Mesenchymal stem cell (in vitro differentiated cells and primary cell): ENCODE results near the gene USP11.

Experiments used
- DNase-seq: peaks from one replicate; pipeline ENCODE4 v3.0.0-alpha.2; 2013
- H2AFZ ChIP-seq: one replicate; pipeline ENCODE4 v1.6.1; 2013; ENCODE audit warnings: low read depth, mild to moderate bottlenecking, control low read depth, inconsistent platforms, low read length, moderate library complexity
- H2AK5ac ChIP-seq: 2 replicates; pipeline ENCODE4 v1.6.1; 2013; ENCODE audit warnings: low read length, moderate library complexity, mild to moderate bottlenecking, inconsistent platforms; ENCODE audit not compliant: severe bottlenecking
- H2BK120ac ChIP-seq: one replicate; pipeline ENCODE4 v1.6.1; 2013; ENCODE audit warnings: low read depth, mild to moderate bottlenecking, inconsistent platforms, low read length, moderate library complexity
- H2BK12ac ChIP-seq, 2 experiments: one replicate each; pipeline ENCODE4 v1.6.1; 2013; ENCODE audit warnings: inconsistent platforms in 2 of 2, low read length in 2 of 2, mild to moderate bottlenecking in 2 of 2, moderate library complexity in 2 of 2, control low read depth in 1 of 2
- H2BK15ac ChIP-seq: one replicate; pipeline ENCODE4 v1.6.1; 2013; ENCODE audit warnings: mild to moderate bottlenecking, low read depth, inconsistent platforms; ENCODE audit not compliant: poor library complexity, severe bottlenecking
- H2BK5ac ChIP-seq: 2 replicates; pipeline ENCODE4 v1.6.1; 2013; ENCODE audit warnings: low read depth, mild to moderate bottlenecking, low read length, control low read depth, inconsistent platforms; ENCODE audit not compliant: poor library complexity, severe bottlenecking
- H3K14ac ChIP-seq, 2 experiments: one replicate each; pipeline ENCODE4 v1.6.1; 2013; ENCODE audit warnings: inconsistent platforms in 2 of 2, low read length in 2 of 2, control low read depth in 1 of 2, mild to moderate bottlenecking in 1 of 2, moderate library complexity in 1 of 2
- H3K18ac ChIP-seq, 2 experiments: one replicate each; pipeline ENCODE4 v1.6.1; 2013; ENCODE audit warnings: inconsistent platforms in 2 of 2, low read length in 2 of 2, control low read depth in 1 of 2, low read depth in 1 of 2, mild to moderate bottlenecking in 1 of 2
- H3K23ac ChIP-seq, 2 experiments: one replicate each; pipeline ENCODE4 v1.6.1; 2013; ENCODE audit warnings: inconsistent platforms in 2 of 2, low read length in 2 of 2, mild to moderate bottlenecking in 2 of 2, moderate library complexity in 2 of 2, control low read depth in 1 of 2
- H3K27ac ChIP-seq: 2 replicates; pipeline ENCODE4 v1.5.1; 2013; ENCODE audit warnings: mild to moderate bottlenecking, moderate library complexity, low read length, control low read depth, inconsistent platforms; ENCODE audit not compliant: poor library complexity, severe bottlenecking
- H3K27me3 ChIP-seq, 2 experiments: 2 replicates each; pipeline versions ENCODE4 v1.6.1 to v1.7.0; 2013; ENCODE audit warnings: low read length in 2 of 2, mild to moderate bottlenecking in 2 of 2, moderate library complexity in 2 of 2, control low read depth in 1 of 2, inconsistent platforms in 1 of 2; ENCODE audit not compliant: control insufficient read depth in 1 of 2, insufficient read depth in 1 of 2
- H3K36me3 ChIP-seq, 2 experiments: 2 replicates each; pipeline versions ENCODE4 v1.6.1 to v1.7.0; 2013; ENCODE audit warnings: low read length in 2 of 2, control low read depth in 1 of 2, inconsistent platforms in 1 of 2, low read depth in 1 of 2, mild to moderate bottlenecking in 1 of 2; ENCODE audit not compliant: insufficient read depth in 2 of 2, control insufficient read depth in 1 of 2
- H3K4ac ChIP-seq, 2 experiments: one replicate each; pipeline ENCODE4 v1.6.1; 2013; ENCODE audit warnings: inconsistent platforms in 2 of 2, low read length in 2 of 2, mild to moderate bottlenecking in 2 of 2, moderate library complexity in 2 of 2, control low read depth in 1 of 2, low read depth in 1 of 2
- H3K4me1 ChIP-seq: 2 replicates; pipeline ENCODE4 v1.6.1; 2013; ENCODE audit warnings: low read depth, low read length, control low read depth; ENCODE audit not compliant: control insufficient read depth, insufficient read depth
- H3K4me2 ChIP-seq: 2 replicates; pipeline ENCODE4 v1.6.1; 2013; ENCODE audit warnings: low read length, mild to moderate bottlenecking, inconsistent platforms; ENCODE audit not compliant: poor library complexity, severe bottlenecking
- H3K4me3 ChIP-seq, 2 experiments: 2 replicates each; pipeline versions ENCODE4 v1.5.1 to v1.7.0; 2013; ENCODE audit warnings: low read length in 2 of 2, mild to moderate bottlenecking in 2 of 2, control low read depth in 1 of 2, low read depth in 1 of 2; ENCODE audit not compliant: insufficient read depth in 1 of 2
- H3K79me1 ChIP-seq: replicated peaks from 2 replicates; pipeline ENCODE4 v1.6.1; 2013; ENCODE audit warnings: mild to moderate bottlenecking, control low read depth, low read length, inconsistent platforms; ENCODE audit not compliant: poor library complexity, severe bottlenecking
- H3K9ac ChIP-seq: 2 replicates; pipeline ENCODE4 v1.7.0; 2013; ENCODE audit warnings: mild to moderate bottlenecking, low read length, moderate library complexity
- H3K9me3 ChIP-seq: 2 replicates; pipeline ENCODE4 v1.7.0; 2013; ENCODE audit warnings: mild to moderate bottlenecking, low read length; ENCODE audit not compliant: control insufficient read depth
- H4K8ac ChIP-seq: one replicate; pipeline ENCODE4 v1.6.1; 2013; ENCODE audit warnings: inconsistent platforms, mild to moderate bottlenecking, low read length, moderate library complexity
- H4K91ac ChIP-seq: one replicate; pipeline ENCODE4 v1.6.1; 2013; ENCODE audit warnings: mild to moderate bottlenecking, low read length, inconsistent platforms
- WGBS: methylation state at CpG from one replicate; pipeline ENCODE4 v1.1.7; 2013; ENCODE audit warnings: mixed read lengths; 5-methylcytosine and 5-hydroxymethylcytosine counted together

Gene USP11

DNA sequence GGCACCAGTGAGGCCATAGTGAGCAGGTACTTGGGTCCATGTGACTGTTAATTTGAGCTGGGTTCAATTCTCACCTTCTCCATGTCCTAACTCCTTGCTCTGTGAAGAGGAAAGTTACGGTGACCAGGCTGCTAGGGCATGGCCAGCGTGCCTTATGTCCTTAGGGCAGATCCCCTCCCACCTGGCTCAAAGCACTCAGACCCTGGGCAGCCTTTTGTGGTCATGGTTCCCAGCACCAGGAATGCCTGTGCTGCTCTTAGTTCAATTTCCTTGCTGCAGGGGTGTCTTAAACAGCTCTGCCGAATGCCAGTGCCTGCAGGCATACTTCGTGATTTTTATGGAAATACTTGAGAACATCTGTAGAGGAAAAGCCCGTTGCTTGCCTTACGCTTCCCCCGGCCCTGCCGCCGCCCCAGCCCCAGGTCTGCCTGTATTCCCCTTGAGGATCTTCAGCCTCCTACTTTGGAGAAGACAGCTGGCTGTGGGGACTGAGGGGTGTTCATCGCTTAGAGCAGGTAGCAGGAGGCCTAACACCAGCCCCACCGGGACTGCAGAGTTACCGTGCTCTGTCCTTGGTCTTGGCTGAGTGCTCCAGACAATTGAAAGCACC, 17.4 kb upstream of the USP11 start:
- Histone ChIP-seq H3K9me3 (no peaks in the 10 kb centered on the region), H2BK5ac (no peak overlapping the region), H3K4ac (no peak overlapping the region), H4K8ac (no peak overlapping the region), H2AK5ac (no peak overlapping the region), H3K27me3 (no peaks in the 10 kb centered on the region), H2BK15ac (no peak overlapping the region), H3K27ac (peak overlapping the region; percentile 45), H3K18ac (no peak overlapping the region), H3K9ac (no peak overlapping the region), H3K4me2 (no peak overlapping the region), H3K4me1 (peaks cover 10% of the 10 kb centered on the region), H3K4me3 (no peak overlapping the region), H2BK12ac (no peak overlapping the region), H3K23ac (no peak overlapping the region), H2AFZ (no peak overlapping the region), H2BK120ac (no peak overlapping the region), H3K14ac (no peak overlapping the region), H3K36me3 (peaks cover 51 to 62% of the 10 kb centered on the region in 2 experiments), H3K79me1 (peaks cover 2% of the 10 kb centered on the region), H4K91ac (no peak overlapping the region)
- WGBS = 94% methylated on average over 12 of the region's 12 CpGs
- no peak for DNase-seq

DNA sequence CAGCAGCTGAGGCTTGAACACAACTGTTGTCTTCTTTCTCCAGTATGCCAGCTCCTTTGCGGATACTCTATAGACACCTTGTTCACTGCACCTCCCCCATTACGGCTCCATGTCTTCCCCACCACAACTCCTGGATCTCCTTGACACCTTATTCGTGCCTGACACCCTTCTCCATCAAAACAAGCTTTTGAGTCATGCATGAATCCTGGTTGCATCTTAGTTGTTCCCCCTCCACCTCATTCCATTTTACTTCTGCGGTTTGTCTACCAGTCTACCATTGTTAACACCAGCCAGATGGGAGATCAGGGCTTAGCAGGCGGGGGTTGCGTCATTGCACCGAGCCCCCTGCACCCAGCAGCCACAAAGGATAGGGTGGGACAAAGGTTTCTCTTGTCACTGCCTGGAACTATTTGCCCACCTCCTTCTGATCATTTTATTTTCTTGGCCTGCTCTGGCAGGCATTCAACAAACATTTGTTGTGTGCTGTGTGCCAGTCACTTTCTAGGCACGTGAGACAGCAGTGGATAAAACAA, 16.4 kb upstream of the USP11 start:
- Histone ChIP-seq H2BK15ac (no peak overlapping the region), H3K27me3 (no peaks in the 10 kb centered on the region), H3K23ac (no peak overlapping the region), H2AFZ (no peak overlapping the region), H3K9me3 (no peaks in the 10 kb centered on the region), H3K4me2 (no peak overlapping the region), H3K36me3 (peaks cover 41 to 52% of the 10 kb centered on the region in 2 experiments), H3K79me1 (peaks cover 2% of the 10 kb centered on the region), H2BK5ac (no peak overlapping the region), H3K27ac (peak overlapping the region; percentile 79), H2BK12ac (no peak overlapping the region), H3K14ac (no peak overlapping the region), H2BK120ac (no peak overlapping the region), H4K8ac (no peak overlapping the region), H3K4me3 (peak overlapping the region in 1 of 2 experiments; percentile 87), H3K4me1 (peaks cover 12% of the 10 kb centered on the region), H3K4ac (no peak overlapping the region), H3K18ac (no peak overlapping the region), H2AK5ac (no peak overlapping the region), H4K91ac (no peak overlapping the region), H3K9ac (peak overlapping the region; percentile 69)
- 95% methylated on average over 8 of the region's 8 CpGs for WGBS
- DNase-seq = no peak

DNA sequence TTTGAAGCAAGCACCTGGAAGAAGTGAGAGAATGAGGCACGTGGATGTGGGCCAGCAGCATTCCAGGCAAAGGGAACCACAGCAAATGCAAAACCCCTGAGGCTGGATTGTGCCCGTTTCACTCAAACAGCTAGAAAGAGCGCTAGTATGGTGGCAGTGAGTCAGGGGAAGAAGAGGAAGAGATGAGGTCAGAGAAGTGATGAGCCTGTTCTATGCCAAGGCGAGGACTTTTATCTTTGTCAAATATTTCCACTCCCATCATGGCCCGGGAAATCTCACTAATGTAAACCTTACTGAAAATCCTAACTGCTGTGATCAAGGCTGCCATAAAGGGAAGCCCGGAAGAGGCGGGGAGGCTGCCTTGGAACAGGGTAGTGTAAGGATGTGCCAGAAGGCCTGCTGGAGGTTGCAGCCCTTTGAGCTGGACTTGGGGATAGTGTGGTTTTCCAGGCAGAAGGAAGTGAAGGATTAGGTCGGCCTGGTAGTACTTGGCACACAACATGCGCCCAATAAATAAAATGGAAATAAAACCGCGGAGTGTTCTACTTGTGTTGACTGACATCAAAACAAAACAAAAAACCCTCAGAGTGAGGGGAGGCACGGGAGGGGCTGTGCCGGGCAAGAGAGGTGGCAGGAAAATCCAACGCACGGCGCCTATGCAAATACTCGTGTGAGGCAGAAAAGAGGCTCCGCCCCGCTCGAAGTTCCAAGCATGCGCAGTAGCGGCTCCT, 15.5 kb upstream of the USP11 start:
- peak overlapping the region; percentile 38 for H3K4me2 ChIP-seq
- under 1% methylated on average over 11 of the region's 22 CpGs for WGBS
- no peak overlapping the region for H2BK12ac ChIP-seq
- peaks cover 42 to 43% of the 10 kb centered on the region in 2 experiments for H3K36me3 ChIP-seq
- no peak overlapping the region for H2BK15ac ChIP-seq
- H3K27me3 ChIP-seq = no peaks in the 10 kb centered on the region
- peak overlapping the region in 1 of 2 experiments; percentile 64 for H3K18ac ChIP-seq
- no peak overlapping the region for H3K14ac ChIP-seq
- peak overlapping the region; percentile 49 for H4K8ac ChIP-seq
- H3K9me3 ChIP-seq = no peaks in the 10 kb centered on the region
- no peak overlapping the region for H3K4ac ChIP-seq
- H3K27ac ChIP-seq = peak overlapping the region; percentile 79
- H3K79me1 ChIP-seq = no peaks in the 10 kb centered on the region
- no peak overlapping the region for H2AK5ac ChIP-seq
- H3K4me3 ChIP-seq = peak overlapping the region in 1 of 2 experiments; percentile 87
- peaks cover 12% of the 10 kb centered on the region for H3K4me1 ChIP-seq
- H4K91ac ChIP-seq = no peak overlapping the region
- peak; percentile 87 for DNase-seq
- H2BK120ac ChIP-seq = no peak overlapping the region
- no peak overlapping the region for H3K23ac ChIP-seq
- H3K9ac ChIP-seq = peak overlapping the region; percentile 69
- H2BK5ac ChIP-seq = no peak overlapping the region
- no peak overlapping the region for H2AFZ ChIP-seq

DNA sequence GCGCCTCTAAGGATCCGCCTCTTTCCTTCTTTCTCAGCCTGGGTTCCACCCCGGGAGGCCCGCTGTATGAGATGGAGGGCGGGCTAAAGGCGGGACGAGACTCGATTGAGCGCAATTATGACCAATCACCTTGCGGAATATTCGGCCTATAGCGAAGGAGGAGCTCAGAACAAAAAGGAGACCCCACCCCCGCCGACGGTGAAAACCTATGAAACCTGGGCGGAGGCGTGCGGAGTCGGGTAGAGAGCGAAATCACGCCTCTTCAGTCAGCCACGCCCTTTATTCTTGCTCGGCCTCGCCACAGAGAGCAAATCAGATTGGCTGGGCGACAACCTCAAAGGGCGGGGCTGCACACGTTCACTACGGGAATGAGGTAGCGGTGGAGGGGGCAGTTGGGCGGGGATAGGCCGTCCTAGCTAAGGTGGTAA, 14.9 kb upstream of the USP11 start:
- Histone ChIP-seq H3K36me3 (peaks cover 38% of the 10 kb centered on the region in 2 experiments), H3K4me3 (peak overlapping the region; percentile 87 to 90), H3K4ac (no peak overlapping the region), H3K79me1 (no peaks in the 10 kb centered on the region), H2AK5ac (no peak overlapping the region), H2BK5ac (no peak overlapping the region), H3K18ac (peak overlapping the region; percentile 4 to 37), H3K27ac (peak overlapping the region; percentile 89), H2BK15ac (no peak overlapping the region), H3K14ac (no peak overlapping the region), H3K27me3 (no peaks in the 10 kb centered on the region), H3K4me1 (peaks cover 12% of the 10 kb centered on the region), H2BK120ac (no peak overlapping the region), H2BK12ac (no peak overlapping the region), H3K23ac (no peak overlapping the region), H3K9ac (peak overlapping the region; percentile 95), H2AFZ (no peak overlapping the region), H3K9me3 (no peaks in the 10 kb centered on the region), H4K91ac (no peak overlapping the region), H4K8ac (no peak overlapping the region), H3K4me2 (peak overlapping the region; percentile 23)
- 1% methylated on average over 25 of the region's 31 CpGs for WGBS
- peak; percentile 98 for DNase-seq
